HS-5 (cell line): ENCODE data around the gene ZKSCAN2.
A peak's percentile ranks its signal among the peaks of the same experiment; 100 is the strongest.

Experiments used
- DNase-seq: peaks from one replicate; pipeline ENCODE4 v3.0.0-alpha.2; 2012; ENCODE audit warnings: low read depth

Gene ZKSCAN2

DNA sequence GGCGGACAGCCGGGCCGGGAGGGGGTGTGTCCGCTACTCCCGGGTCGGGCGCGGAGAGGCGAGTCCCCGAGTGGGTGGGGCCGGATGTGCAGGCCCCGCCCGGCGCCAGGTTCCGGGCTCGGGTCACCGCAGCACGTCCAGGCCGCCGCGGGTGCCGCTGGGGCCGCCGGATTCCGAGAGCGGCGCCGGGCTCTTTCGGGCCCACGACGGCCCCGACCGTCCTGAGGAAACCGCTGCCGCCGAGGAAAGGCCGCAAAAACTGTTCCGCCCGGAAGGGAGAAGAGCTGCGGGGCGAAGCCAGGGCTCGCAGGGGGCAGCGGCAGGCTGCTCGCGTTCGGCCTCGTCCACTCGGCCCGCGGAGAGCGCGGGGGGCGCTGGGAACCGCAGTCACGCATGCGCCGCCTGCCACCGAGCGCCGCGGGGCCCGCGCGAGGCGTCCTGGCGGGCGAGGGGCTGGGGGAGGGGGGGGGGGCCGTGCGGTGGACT is at the start of gene ZKSCAN2:
TSS of gene ZKSCAN2 (minus strand) at position 376 of the 486 bp plus-strand sequence. CDS start 718 bp downstream, outside the sequence.
- peak; percentile 51 for DNase-seq

DNA sequence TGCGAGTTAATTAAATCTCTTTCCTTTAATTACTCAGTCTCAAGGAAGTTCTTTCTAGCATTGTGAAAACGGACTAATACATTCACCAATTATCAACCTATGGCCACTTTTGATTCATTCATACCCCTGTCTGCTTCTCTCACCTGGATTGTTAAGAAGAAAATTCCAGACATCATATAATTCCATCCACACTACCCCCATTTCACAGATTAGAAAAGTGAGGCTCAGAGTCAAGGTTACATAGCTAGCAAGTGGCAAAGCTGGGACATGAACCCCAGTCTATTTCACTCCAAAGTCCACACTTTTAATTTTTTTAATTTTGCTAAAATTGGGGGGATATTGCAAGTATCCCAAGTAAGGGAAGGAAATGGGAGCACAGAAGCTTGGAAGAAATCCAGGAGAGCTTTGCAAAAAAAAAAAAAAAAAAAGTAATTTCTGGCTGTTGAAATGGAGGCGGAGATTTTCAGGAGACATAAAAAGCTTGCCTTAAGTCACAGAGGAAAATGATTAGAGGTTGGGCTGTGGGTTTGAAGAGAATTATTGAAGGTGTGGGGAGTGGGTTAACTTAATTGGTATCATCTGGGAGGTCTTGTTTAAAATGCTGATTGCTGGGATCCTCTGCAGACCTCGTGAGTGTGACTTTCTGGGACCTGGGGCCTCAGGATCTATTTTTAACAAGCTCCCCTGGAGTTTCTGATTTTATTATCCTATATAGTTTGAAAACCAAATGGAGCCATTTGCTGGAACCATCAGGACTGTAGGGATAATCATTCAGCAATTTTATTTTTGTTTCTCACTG is 42.3 kb upstream of the ZKSCAN2 start:
- DNase-seq, result no peak

DNA sequence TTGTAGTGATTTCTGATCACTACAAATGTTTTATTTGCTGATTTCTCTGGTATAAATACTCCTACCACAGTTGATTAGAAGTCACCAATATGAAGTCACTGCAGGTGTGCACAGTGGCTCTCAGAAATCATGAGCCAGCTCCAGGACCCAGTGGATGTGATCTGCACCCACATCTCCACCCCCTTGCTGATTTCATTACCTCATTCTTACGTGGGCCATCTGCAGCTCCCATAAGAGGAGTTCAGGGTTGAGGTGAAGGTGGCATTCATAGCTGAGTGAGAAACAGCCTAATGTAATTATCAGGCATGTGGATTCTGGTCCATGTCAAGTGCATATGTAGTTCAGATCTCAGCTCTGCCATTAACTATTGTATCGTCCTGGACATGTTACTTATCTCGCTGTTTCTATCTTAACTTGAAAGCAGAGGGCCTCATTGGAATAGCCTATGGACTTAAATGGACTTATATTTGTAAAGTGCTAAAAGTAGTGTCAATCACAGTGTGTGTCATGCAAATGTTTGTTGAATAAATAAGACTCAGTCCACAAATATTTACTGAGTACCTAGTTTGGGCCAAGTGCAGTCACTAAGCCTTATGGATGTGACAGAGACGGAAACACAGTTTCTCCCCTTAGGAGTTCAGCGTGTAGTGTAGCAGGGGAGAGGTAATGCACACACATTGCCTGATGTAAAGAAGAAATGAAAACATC is 40.7 kb upstream of the ZKSCAN2 start:
- DNase-seq, result no peak

DNA sequence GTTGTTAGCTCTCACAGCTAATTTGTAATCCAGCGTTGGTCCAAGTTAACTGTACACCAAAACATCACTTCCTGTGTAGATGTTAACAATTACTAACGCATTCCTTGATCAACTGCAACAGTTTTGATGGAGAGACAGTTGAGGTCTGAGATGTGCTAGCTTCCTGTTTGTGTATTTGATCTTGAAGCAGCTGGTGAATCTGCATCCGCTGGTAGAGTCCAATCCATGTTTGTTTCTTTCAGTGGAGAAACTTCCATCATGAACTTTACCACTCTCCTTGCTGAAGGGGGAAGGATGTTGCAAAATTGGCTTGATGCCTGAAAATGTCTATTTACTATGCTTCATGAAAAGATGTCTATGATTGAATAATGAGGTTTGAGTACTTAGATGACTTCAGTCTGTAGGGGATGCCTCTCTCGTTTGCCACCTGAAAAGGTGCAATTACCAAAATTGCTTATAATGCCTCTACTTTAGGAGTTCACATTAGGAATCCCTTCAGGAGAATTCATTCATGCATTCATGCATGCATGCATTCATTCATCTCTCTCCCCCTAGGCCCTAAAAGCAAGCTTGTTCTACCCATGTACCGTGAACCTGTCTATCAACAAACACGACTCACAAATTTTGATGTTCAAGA is 39.6 kb upstream of the ZKSCAN2 start:
- no peak for DNase-seq

DNA sequence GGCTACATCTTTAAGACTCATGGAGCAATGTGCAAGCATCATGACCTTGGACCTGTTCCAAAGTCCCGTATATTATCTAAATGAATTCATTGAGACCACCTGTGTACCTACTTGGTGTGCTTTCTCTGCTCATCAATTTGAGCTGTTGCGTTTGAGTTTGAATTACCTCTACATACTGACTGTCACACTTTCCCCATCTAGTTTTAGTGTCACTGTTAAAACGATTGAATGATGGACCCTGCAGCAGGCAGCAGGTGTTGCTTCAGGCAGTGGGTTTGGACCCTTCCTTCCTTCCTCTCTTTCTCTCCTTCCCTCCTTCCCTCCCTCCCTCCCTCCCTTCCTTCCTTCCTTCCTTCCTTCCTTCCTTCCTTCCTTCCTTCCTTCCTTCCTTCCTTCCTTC is 33.9 kb upstream of the ZKSCAN2 start:
- no peak for DNase-seq

DNA sequence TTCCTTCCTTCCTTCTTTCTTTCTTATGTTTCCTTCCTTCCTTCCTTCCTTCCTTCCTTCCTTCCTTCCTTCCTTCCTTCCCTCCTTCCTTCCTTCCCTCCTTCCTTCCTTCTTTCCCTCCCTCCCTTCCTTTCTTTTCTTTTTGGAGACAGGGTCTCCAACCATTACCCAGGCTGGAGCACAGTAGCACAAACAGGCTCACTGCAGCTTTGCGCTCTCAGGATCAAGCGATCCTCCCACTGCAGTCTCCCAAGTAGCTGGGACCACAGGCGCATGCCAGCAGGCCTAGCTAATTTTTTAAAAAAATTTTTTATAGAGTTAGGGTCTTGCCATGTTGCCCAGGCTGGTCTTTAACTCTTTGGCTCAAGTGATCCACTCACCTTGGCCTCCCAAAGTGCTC is 31.8 kb upstream of the ZKSCAN2 start:
- no peak for DNase-seq

DNA sequence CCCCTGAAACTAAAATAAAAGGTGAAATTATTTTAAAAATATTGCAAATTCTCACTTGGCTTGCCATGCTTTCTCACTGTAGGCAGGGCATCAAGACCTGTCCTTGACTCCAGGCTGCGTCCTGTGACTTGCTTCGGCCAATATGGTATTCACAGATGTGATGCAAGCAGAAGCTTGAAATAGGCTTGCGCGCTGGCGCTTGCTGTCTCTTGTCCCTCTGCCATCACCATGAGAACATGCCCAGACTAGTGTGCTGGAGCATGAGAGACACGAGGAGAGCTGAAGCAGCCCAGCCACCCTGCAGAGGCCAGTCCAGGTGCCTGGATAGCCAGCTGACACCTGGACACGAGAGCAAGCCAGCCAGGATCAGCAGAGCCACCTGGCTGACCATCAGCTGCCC is 21.8 kb upstream of the ZKSCAN2 start:
- no peak for DNase-seq

DNA sequence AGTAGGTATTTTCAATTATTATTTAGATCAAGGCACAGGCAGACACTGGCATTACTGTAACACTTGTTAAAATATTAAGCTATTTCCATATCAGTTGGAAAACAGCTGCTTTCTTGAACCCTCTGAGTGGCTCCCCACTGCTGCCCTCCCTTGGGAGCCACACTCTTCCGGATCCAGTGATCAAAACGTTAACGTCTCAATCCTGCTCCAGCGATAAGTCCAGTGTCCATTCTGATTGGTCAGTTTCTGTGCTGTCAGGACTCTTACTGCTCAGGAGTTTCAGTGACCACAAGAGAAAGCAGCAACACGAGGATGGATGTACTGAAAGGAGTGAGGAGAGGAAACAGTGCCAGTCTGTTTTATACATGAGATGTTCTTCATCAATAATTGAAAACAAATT is 13.8 kb upstream of the ZKSCAN2 start:
- no peak for DNase-seq

DNA sequence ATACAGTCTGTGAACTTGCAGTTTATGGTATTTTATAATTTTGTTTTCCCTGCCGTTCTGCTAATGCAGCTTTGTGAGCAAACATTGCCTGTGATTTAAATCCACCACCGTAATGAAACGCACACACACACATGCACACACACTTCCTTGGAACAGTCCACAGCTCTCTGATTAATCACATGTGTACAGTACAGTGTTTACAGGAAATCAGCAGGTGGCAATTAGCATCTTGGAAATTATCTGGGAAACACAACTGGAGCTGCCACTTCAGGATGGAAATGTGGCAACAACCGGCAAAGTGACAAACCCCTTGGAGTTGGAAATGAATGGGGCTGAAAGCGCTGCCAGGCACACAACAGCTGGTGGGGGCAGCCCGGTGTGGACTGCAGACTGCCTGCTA is 12.9 kb upstream of the ZKSCAN2 start:
- no peak for DNase-seq

DNA sequence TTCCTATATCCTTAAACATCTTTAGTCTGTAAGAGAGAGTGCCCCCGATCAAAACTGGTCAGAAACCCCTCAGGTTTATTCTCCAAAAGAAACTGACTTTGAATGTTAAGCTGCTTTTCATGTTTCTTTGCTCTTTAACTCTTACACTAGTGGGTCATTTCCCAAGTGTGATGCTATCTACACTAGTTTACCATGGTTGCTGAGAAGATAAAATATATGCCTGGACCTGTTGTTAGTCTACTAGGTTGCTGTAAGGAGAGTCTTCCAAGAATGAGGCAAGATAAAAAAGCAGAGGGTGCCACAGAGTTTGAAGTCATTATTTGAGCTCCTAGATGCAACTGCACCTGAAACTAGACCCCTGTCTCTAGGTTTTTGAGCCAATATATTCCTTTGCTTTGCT is 12.2 kb upstream of the ZKSCAN2 start:
- DNase-seq, result no peak

DNA sequence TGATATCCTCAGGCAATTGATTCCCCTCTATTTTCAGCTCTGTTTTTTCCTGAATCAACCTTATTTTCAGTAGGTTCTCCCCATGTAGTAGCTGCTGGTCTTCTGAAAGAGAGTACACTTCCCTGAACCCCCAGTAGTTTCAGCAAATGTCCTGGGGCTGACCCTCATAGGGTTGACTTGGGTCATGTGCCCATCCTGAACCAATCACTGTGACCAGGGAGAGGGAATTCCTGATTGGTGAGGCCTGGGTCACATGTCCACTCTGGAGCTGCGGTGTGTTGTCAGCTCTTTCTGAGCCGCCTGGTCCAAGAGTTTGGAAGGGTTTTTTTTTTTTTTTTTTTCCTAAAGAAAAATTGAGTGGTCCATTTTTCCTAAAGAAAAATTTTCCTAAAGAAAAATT is 8.3 kb upstream of the ZKSCAN2 start:
- no peak for DNase-seq

DNA sequence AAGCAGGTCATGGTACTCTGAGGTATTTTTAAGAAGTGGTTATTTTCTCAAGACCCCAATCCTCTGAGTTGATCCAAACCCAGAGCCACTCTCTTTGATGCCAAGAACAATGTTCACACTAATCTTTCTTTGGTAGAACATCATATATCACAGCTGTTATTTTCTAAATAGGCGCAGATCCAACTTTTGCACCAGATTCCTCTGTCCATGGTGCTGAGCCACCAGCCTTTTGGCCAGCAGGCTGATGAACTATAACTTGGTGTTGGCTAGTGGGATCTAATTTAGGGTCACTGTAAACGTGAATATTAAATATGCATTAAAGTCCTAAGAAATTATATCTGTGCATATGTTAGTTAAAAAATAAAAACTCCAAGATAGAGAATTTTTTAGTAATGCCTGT is 7.0 kb upstream of the ZKSCAN2 start:
- no peak for DNase-seq

DNA sequence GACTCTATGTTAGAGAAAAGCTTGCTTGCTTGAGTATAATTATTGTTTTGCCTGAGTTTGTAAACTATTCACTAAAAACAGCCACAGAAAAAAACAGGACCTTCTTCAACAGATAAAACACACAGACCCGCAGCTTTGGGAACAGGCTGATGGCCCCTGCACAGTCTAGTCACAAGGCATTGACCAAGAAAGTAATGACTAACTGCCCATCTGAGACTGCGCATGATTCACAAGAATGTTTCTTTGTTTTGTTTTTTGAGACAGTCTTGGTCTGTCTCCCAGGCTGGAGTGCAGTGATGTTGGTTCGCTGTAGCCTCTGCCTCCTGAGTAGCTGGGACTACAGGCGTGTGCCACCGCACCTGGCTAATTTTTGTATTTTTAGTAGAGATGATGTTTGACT is 2.8 kb upstream of the ZKSCAN2 start:
- no peak for DNase-seq

DNA sequence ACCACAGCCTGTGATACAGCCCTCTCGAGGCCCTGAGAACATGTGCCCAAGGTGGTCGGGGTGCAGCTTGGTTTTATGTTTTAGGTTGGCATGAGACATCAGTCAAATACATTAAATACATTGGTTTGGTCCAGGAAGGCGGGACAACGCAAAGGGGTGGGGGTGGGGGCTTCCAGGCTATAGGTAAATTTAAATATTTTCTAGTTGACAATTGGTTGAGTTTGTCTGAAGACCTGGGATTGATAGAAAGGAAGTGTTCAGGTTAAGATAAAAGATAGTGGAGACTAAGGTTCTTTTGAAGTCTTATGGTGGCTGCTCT is 1.2 kb upstream of the ZKSCAN2 start:
- DNase-seq, result no peak

DNA sequence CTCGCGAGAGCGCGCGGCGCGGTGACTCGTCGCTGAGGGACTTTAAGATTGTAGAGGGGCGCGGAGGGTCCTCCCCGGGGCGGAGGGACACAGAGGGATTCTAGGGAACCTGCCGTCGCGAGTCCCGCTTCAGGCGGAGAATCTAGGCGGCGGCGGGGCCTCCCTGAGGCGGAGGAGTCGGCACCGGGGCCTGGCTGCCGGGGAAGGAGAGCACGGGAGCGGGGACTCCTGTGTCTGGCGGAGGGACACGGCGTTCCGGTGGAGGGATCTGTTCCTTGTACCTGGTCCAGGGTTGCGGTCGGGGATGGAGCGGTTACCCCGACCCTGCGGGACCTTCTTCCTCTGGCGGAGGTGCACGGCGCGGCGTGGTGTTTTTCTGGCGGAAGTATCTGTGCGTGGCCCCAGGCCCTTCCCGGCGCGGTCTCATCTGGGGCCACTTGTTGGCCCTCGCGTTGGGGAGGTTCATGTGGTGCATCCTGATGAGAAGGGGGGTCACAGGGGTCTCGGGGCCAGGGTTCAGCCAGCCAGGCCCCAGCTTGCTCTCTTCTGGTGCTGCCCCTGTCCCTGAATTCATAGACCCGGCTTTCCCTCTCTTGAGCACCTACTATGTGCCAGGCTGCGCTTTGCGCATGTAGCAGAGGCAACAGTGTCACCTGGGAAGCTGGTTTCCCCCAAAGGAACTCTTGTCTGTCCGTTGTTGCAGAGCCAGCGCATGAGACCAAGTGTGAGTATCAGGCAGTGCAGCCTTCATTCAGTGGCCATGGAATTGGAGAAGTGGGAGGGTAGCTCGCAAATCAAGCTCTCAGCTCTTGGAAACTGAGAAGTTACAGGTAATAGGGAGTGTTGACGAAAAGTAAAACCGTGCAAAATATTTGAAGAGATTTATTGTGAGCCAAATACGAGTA is 563 bp upstream of the ZKSCAN2 start:
- peak; percentile 60 for DNase-seq

DNA sequence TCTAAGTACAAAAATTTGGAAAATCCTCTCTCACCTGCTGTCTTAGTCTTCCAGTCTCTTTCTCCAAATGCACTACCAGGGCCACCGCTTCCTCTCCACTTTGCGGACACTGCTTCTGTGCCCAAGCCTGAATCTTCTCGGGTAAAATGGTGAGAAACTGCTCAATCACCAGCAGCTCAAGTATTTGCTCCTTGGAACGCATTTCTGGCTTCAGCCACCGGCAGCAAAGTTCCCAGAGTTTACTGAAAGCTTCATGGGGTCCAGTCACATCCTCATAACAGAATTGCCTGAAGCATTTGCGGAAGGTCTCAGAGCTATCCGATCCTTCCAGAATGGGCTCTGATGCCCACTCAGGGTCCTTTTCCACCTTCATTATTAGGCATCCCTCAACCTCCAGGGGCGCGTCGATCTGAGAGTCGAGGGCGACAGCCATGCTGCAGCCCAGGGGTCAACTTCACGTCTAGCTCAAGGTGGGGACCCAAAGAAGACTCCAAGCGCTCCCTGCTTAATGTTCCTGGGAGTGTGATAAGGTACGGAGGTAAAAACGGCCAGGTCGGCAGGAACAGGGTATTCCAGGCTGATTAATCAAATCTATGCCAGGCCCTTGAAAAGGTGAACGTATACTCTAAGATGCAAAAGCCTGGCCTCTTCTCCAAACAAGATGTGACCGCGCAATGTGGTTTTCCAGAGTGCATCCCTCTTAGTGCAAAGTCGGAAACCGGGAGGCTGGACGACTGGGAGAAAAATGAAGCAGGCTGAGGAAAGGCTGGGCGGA is 763 bp downstream of the ZKSCAN2 start:
- no peak for DNase-seq

DNA sequence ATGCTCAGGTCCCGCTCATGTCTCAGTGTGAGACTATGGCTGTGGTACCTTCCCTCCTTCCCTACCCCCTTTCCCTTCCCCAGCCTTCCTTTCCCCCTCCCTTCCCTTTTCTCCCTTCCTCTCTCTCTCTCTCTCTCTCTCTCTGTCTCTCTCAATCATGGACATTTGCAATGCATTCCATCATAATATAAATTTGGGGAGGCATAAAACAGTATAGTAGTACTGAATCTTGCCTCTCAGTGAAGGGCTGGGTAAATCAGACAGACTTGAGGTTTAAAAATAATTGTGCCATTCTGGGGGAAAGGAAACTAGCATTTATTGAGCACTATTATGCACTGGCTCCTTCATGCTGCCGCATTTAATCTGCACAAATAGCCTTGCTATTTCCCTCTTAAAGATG is 4.3 kb downstream of the ZKSCAN2 start:
- no peak for DNase-seq

DNA sequence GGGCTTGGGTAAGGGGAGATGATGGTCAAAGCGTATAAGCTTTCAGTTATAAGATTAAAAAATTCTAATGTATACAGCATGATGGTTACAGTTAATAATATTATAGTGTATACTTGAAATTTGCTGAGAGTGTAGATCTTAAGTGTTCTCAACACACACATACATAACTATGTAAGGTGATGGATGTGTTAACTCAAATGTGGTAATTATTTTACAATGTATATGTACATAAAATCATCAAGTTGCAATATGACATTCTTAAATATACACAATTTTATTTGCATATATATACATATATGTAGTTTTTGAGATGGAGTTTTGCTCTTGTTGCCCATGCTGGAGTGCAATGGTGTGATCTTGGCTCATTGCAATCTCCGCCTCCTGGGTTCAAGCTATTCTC is 7.2 kb downstream of the ZKSCAN2 start:
- DNase-seq, result no peak

DNA sequence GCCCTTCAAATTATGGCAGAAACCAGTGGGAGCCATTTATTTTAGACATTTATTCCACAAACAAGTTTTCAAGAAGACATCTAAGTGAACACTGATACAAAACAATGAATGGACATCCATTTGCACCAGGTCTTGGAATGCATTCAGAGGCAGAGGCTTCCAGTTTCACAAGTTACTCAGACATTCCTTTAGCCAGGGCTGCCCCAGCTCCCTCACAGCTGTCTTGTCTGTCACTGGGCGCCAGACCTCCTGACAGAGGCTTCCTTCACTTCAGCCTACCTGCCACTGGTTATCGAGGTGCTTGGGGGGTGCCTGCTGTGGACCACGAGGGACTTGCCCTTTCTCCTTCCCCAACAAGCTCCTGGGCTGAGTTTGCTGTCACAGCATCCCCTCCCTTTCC is 21.7 kb downstream of the ZKSCAN2 start:
- DNase-seq, result no peak

DNA sequence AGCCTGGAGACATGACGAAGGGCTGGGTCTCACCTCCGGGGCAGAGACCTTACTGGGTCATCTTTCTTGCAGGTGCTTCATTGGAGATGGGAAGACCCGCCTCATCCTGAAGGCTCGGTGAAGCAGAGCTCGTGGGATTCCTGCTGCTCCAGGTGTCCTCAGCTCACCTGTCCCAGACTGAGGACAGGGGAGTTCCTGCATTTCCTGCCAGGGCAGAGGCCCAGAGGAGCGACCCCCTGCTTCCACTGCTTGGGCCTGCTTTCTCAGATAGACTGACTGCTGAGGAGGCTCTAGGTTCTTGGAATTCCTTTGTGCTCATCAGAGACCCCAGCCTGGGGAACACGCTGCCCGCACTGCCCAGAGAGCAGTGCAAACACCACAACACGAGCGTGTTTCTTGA is 29.3 kb downstream of the ZKSCAN2 start:
- no peak for DNase-seq

DNA sequence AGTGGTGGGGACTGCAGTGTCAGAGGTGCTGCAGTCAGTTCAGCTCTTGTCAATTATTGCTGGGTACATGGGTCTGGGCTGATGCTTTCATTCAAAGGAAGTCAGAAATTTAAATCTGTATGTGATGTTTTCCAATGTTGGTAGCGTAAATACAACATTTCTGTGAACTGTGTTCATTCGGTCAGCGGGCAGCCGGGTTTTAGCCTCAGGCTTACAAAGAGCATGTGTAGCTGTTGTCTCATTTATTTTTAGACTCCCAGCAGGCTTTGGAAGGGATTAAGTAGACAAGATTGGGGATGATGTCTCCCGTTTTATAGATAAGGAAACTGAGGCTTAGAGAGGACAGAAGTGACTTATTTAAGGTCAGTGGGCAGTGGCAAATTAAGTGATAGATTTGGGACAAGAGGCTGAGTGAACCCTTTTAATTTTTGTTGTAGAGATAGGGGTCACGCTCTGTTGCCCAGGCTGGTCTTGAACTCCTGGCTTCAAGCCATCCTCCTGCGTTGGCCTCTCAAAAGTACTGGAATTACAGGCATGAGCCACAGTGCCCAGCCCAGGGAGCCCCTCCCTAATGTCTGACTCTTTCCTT is 32.8 kb downstream of the ZKSCAN2 start:
- no peak for DNase-seq
